Measurements from ENCODE around the gene OR4D11. TPM values are rescaled to one million over a fixed set of nuclear protein-coding genes. Genes with fewer than 3 reads are reported as not detected.

The OR4D11 gene
- total RNA-seq, 1 experiment from 2014 or later: not detected

DNA sequence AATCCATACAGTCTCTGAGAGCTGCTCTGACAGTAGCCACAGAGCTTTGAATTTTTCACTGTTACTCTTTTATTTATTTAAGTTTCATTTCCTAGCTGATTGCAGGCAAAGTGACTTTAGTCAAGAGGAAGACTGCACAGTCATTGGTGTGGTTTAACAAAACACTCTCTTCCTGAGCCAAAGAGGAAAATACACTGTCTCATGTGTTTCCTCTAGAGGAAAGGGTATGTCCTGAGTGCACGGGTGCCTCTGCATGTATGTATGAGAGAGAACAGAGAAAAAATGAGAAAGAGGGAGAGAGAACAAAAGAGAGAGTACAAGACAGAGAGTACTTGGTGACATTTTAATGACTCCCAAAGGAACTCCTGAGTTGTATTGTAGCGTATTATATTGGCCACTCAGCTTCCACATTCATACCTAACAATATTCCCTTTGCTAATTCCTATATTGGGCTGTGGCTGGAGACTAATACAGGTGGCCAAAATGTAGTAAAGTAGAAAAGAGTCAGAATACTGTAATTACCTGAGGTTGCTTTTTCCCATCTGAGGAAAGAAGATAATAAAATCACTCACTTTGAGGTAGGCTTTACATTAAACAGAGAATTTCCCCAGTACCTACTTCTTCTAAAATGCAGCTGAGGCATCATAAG is 7.7 kb downstream of the OR4D11 start, which contains the start of gene OR4D9:
TSS of gene OR4D9 (plus strand) at position 599 of the 649 bp plus-strand sequence. CDS start 3,374 bp downstream, outside the sequence.
- H3K4me2 ChIP-seq (ENCODE audit: insufficient read depth, insufficient read length, low read length): no peak within 1 kb of the TSS
- H3K9me3 ChIP-seq (ENCODE audit: control insufficient read depth, low read depth, low read length): no peaks in the 10 kb centered on the region
- H3K27me3 ChIP-seq (ENCODE audit: insufficient read depth, low read length): no peaks in the 10 kb centered on the region
- no peak within 1 kb of the TSS for H3K14ac ChIP-seq (ENCODE audit: insufficient read depth, low read length)
- H3K36me3 Mint-ChIP-seq (ENCODE audit: insufficient read depth in 1 of 3, low read depth in 3 of 3): no peaks in the 10 kb centered on the region
- no peak within 1 kb of the TSS for H3K56ac ChIP-seq (ENCODE audit: insufficient read length, low read depth, low read length)
- no peak for DNase-seq
- H3K79me1 ChIP-seq (ENCODE audit: insufficient read depth, low read depth, low read length, poor library complexity, severe bottlenecking): no peaks in the 10 kb centered on the region
- H3K4me3 Mint-ChIP-seq: no peak within 1 kb of the TSS
- no peak within 1 kb of the TSS for H3K23ac ChIP-seq (ENCODE audit: insufficient read length, low read depth, low read length)
- no peaks in the 10 kb centered on the region for H3K4me1 Mint-ChIP-seq
- H3T11ph ChIP-seq (ENCODE audit: low read length): no peak within 1 kb of the TSS
- no peak within 1 kb of the TSS for H2BK12ac ChIP-seq (ENCODE audit: insufficient read length, low read depth, low read length)
- H4K91ac ChIP-seq (ENCODE audit: insufficient read length, low read depth, low read length): no peak within 1 kb of the TSS
- no peak within 1 kb of the TSS for H4K8ac ChIP-seq (replicated peaks; ENCODE audit: insufficient read length, low read depth, low read length)
- H2BK120ac ChIP-seq (ENCODE audit: low read depth, low read length, poor library complexity, severe bottlenecking): no peak within 1 kb of the TSS
- no peak within 1 kb of the TSS for H2BK5ac ChIP-seq (ENCODE audit: insufficient read length, low read length)
- no peaks in the 10 kb centered on the region for H3K9me3 Mint-ChIP-seq
- no peak within 1 kb of the TSS for H3K18ac ChIP-seq (ENCODE audit: insufficient read length, low read depth, low read length)
- no peak within 1 kb of the TSS for H2AFZ ChIP-seq (ENCODE audit: low read length)
- no peak within 1 kb of the TSS for H3K27ac Mint-ChIP-seq
- no peak within 1 kb of the TSS for H2AK5ac ChIP-seq (ENCODE audit: insufficient read length, low read length)
- H3K79me2 ChIP-seq (ENCODE audit: insufficient read depth, low read length): no peaks in the 10 kb centered on the region
- no peaks in the 10 kb centered on the region for H3K4me1 ChIP-seq (ENCODE audit: insufficient read depth, low read length)
- H2BK20ac ChIP-seq (ENCODE audit: low read depth, low read length, poor library complexity, severe bottlenecking): no peak within 1 kb of the TSS
- no peak within 1 kb of the TSS; the same call in 1 of the 2 replicates for H2BK15ac ChIP-seq (ENCODE audit: low read depth, low read length)
- H3K23me2 ChIP-seq (ENCODE audit: insufficient read length, low read depth, low read length, poor library complexity, severe bottlenecking): no peaks in the 10 kb centered on the region
- H3K4ac ChIP-seq (ENCODE audit: low read depth, low read length): no peak within 1 kb of the TSS
- H4K20me1 ChIP-seq (ENCODE audit: control insufficient read depth, insufficient read depth, insufficient read length): no peaks in the 10 kb centered on the region
- no CpG with 5 or more reads among the region's 2 CpGs for WGBS (ENCODE audit: extremely low coverage, insufficient read length, low lambda C conversion rate)
- H3K27me3 Mint-ChIP-seq (ENCODE audit: low read depth): no peaks in the 10 kb centered on the region
- no peak within 1 kb of the TSS for H4K5ac ChIP-seq (ENCODE audit: insufficient read length, low read depth, low read length)
- H3K9ac ChIP-seq (ENCODE audit: extremely low read depth, insufficient read length, low read length): no peak within 1 kb of the TSS
- TF ChIP-seq, protein P1, sequence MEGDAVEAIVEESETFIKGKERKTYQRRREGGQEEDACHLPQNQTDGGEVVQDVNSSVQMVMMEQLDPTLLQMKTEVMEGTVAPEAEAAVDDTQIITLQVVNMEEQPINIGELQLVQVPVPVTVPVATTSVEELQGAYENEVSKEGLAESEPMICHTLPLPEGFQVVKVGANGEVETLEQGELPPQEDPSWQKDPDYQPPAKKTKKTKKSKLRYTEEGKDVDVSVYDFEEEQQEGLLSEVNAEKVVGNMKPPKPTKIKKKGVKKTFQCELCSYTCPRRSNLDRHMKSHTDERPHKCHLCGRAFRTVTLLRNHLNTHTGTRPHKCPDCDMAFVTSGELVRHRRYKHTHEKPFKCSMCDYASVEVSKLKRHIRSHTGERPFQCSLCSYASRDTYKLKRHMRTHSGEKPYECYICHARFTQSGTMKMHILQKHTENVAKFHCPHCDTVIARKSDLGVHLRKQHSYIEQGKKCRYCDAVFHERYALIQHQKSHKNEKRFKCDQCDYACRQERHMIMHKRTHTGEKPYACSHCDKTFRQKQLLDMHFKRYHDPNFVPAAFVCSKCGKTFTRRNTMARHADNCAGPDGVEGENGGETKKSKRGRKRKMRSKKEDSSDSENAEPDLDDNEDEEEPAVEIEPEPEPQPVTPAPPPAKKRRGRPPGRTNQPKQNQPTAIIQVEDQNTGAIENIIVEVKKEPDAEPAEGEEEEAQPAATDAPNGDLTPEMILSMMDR (conservative IDR thresholded peaks at IDR 0.05): no peak
- H3K27ac ChIP-seq (ENCODE audit: insufficient read length, low read depth, low read length): no peak within 1 kb of the TSS
